CD4-positive, alpha-beta T cell (primary cell): ENCODE data around the gene ZC3H4. TPM values are rescaled to one million over a fixed set of nuclear protein-coding genes. Genes with fewer than 3 reads are reported as not detected.

Source experiments
- ATAC-seq: fragments of 200-7000 bp; cut with Tn5 transposase; one replicate; pipeline ENCODE4 v1.10.0; 2022; ENCODE audit warnings: mild to moderate bottlenecking; ENCODE audit not compliant: poor library complexity
- CTCF ChIA-PET: fragments of 350-600 bp; sonication (Branson Sonifier 250); formaldehyde crosslinking; loops from one replicate; lab custom pipeline; 2021; ENCODE audit warnings: antibody characterized with exemption, inconsistent platforms; lab: Charles Lee
- POLR2A ChIA-PET: fragments of 350-600 bp; sonication (Branson Sonifier 250); formaldehyde crosslinking; loops from one replicate; lab custom pipeline; 2021; ENCODE audit warnings: antibody characterized with exemption, inconsistent platforms; lab: Charles Lee
- DNase-seq, 14 experiments: peaks; one replicate each; pipeline ENCODE4 v3.0.0-alpha.2; 2013 to 2020; ENCODE audit warnings: mixed read lengths in 2 of 14
- H3K27ac ChIP-seq, 2 donors: one replicate each; pipeline versions ENCODE4 v1.5.1 to v1.7.0; 2013; ENCODE audit warnings: low read length in 2 of 2, low read depth in 1 of 2, mild to moderate bottlenecking in 1 of 2
- H3K27me3 ChIP-seq, 2 experiments: 1 replicate in 1 of 2; 2 replicates in 1 of 2; pipeline versions ENCODE4 v1.6.1 to v1.7.0; 2013; ENCODE audit warnings: low read length in 2 of 2, control low read depth in 1 of 2, mild to moderate bottlenecking in 1 of 2, moderate library complexity in 1 of 2; ENCODE audit not compliant: insufficient read depth in 2 of 2, control insufficient read depth in 1 of 2
- H3K36me3 ChIP-seq: one replicate; pipeline ENCODE4 v1.6.1; 2013; ENCODE audit warnings: low read length, control low read depth; ENCODE audit not compliant: insufficient read depth
- H3K4me1 ChIP-seq: one replicate; pipeline ENCODE4 v1.6.1; 2013; ENCODE audit warnings: low read length, control low read depth; ENCODE audit not compliant: insufficient read depth
- H3K4me3 ChIP-seq: one replicate; pipeline ENCODE4 v1.5.1; 2013; ENCODE audit warnings: mild to moderate bottlenecking, low read length, moderate library complexity
- H3K9me3 ChIP-seq, 2 experiments: 1 replicate in 1 of 2; 2 replicates in 1 of 2; pipeline versions ENCODE4 v1.6.1 to v1.7.0; 2013; ENCODE audit warnings: low read length in 2 of 2, mild to moderate bottlenecking in 2 of 2, control low read depth in 1 of 2, moderate library complexity in 1 of 2; ENCODE audit not compliant: control insufficient read depth in 1 of 2, insufficient read depth in 1 of 2
- H3K27ac Mint-ChIP-seq: one replicate; pipeline ENCODE4 v1.8.0; 2020; ENCODE audit warnings: mixed read lengths
- H3K27me3 Mint-ChIP-seq: one replicate; pipeline ENCODE4 v1.8.0; 2021; ENCODE audit warnings: mixed read lengths
- H3K36me3 Mint-ChIP-seq: one replicate; pipeline ENCODE4 v1.8.0; 2021; ENCODE audit warnings: low read depth, mixed read lengths
- H3K4me1 Mint-ChIP-seq: one replicate; pipeline ENCODE4 v1.8.0; 2021; ENCODE audit warnings: low read depth, mixed read lengths
- H3K4me3 Mint-ChIP-seq: one replicate; pipeline ENCODE4 v1.8.0; 2020; ENCODE audit warnings: mild to moderate bottlenecking, mixed read lengths
- H3K9me3 Mint-ChIP-seq: one replicate; pipeline ENCODE4 v1.8.0; 2020; ENCODE audit warnings: mixed read lengths
- intact Hi-C, 2 experiments: fragments of 100-400 bp; cut with DNase I in 1 of 2; cut with micrococcal nuclease in 1 of 2; formaldehyde crosslinking; loops; one replicate each; pipeline versions ENCODE4 v1.15.1 to v1.9.0; 2023 to 2025; cut with DNase I, micrococcal nuclease
- total RNA-seq, 174 experiments: library from RNA in 2 of 174; stranded (reverse) in 2 of 174; gene quantifications; one replicate each; pipeline ENCODE4 v1.2.3 and lab custom pipeline; 2021 to 2026
- TF ChIP-seq, protein P1 (sequence below): fragments of 200-600 bp; IDR thresholded peaks from one replicate; pipeline ENCODE4 v1.8.0; 2022; ENCODE audit warnings: antibody characterized with exemption, mild to moderate bottlenecking

The ZC3H4 gene
- total RNA-seq, 2 experiments from 2014 or later, result 39.4 to 43.7 TPM

DNA sequence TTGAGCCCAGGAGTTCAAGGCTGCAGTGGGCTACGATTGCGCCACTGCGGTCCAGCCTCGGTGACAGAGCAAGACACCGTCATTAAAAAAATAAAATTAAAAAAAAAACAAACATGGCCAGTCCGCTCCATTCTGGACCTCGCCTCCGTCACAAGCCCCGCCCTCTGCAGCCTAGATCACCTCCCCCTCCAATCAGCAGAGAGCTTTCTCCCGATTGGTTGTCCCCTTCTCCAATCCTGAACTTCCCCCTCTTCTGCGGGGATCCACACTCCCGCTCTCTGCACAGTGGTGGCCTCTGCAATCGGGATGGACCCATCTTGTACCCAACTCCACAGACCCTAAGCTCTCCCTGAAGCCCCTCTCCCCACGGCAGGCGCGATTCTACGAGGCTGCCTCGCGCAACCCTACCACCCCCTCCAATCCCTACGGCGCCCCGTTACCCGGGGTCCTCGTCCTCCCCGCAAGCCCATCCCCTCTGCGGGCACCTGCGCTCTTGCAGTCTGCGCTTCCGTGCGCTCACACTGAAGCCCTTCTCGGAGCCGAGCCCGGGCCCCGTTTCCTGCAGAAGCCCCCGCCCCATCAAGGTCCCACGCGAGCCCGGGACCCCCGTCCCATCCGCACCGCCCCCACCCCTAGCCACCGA, 65.7 kb downstream of the ZC3H4 start:
- H3K9me3 ChIP-seq, result no peaks in the 10 kb centered on the region
- Mint-ChIP-seq H3K9me3 (no peaks in the 10 kb centered on the region), H3K27me3 (no peaks in the 10 kb centered on the region), H3K4me3 (peak overlapping the region; percentile 98), H3K36me3 (peaks cover 10% of the 10 kb centered on the region), H3K4me1 (peaks cover 10% of the 10 kb centered on the region), H3K27ac (peak overlapping the region; percentile 54)
- peak; percentile 24 to 86 (median 50) for DNase-seq
- H3K27me3 ChIP-seq, result no peaks in the 10 kb centered on the region
- TF ChIP-seq, protein P1, sequence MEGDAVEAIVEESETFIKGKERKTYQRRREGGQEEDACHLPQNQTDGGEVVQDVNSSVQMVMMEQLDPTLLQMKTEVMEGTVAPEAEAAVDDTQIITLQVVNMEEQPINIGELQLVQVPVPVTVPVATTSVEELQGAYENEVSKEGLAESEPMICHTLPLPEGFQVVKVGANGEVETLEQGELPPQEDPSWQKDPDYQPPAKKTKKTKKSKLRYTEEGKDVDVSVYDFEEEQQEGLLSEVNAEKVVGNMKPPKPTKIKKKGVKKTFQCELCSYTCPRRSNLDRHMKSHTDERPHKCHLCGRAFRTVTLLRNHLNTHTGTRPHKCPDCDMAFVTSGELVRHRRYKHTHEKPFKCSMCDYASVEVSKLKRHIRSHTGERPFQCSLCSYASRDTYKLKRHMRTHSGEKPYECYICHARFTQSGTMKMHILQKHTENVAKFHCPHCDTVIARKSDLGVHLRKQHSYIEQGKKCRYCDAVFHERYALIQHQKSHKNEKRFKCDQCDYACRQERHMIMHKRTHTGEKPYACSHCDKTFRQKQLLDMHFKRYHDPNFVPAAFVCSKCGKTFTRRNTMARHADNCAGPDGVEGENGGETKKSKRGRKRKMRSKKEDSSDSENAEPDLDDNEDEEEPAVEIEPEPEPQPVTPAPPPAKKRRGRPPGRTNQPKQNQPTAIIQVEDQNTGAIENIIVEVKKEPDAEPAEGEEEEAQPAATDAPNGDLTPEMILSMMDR, result no peak
- H3K27ac ChIP-seq, result peak overlapping the region in 1 of 2 donors; percentile 81
- H3K4me1 ChIP-seq, result peaks cover 16% of the 10 kb centered on the region
- intact Hi-C loops, result loop anchor here (1.0 to 5.0 kb wide), 6 partner anchors 12 to 261 kb away; partner anchors contain the start of genes AP2S1 (in 1 of the 2), SLC1A5 (in 1 of the 2) and ZC3H4 (in 1 of the 2)
- ATAC-seq, result peak; percentile 38
- POLR2A ChIA-PET, result interaction anchor here (0.6 to 3.1 kb wide), 7 partner anchors 10 to 209 kb away, joined by 3 to 28 read pairs (median 6); partner anchors contain the start of genes ARHGAP35, CCDC9 and ZC3H4
- H3K36me3 ChIP-seq, result no peaks in the 10 kb centered on the region
- peak overlapping the region; percentile 88 for H3K4me3 ChIP-seq
- CTCF ChIA-PET, result interaction anchor here (0.6 to 1.5 kb wide), 3 partner anchors 12 to 34 kb away, joined by 3 to 4 read pairs (median 3); no protein-coding TSS in a partner anchor

DNA sequence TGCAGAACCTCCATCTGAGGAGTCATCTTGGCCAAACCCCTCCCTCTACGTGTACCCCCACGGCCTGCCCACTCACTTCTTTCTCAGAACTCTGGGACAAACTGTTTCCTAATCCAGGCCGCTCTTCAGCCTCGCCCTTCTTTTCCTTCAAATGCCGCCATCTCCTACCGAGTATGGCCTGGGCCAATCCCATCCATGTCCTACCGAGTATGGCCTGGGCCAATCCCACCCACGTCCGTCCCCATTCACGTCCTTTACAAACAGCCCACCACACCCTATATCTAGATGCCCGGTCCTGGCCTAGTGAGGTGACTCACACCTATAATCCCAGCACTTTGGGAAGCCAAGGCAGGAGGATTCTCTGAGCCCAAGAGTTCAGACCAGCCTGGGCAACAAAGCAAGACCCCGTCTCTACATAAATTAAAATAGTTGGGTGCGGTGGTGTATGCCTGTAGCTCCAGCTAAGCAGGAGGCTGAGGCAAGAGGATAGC, 66.3 kb downstream of the ZC3H4 start:
- H3K9me3 Mint-ChIP-seq, result no peaks in the 10 kb centered on the region
- no peaks in the 10 kb centered on the region for H3K27me3 ChIP-seq
- no peaks in the 10 kb centered on the region for H3K27me3 Mint-ChIP-seq
- TF ChIP-seq, protein P1, result no peak
- H3K4me1 Mint-ChIP-seq, result peaks cover 10% of the 10 kb centered on the region
- intact Hi-C loops, result loop anchor here in 1 of 2 experiments (1.0 to 5.0 kb wide), 2 partner anchors 11 to 260 kb away; partner anchors contain the start of gene SLC1A5
- DNase-seq (no peak), ATAC-seq (no peak)
- CTCF ChIA-PET, result interaction anchor here (0.6 to 1.5 kb wide), 3 partner anchors 11 to 34 kb away, joined by 3 to 4 read pairs (median 3); no protein-coding TSS in a partner anchor
- H3K4me1 ChIP-seq, result peaks cover 16% of the 10 kb centered on the region
- H3K36me3 ChIP-seq, result peaks cover 3% of the 10 kb centered on the region
- peak overlapping the region; percentile 88 for H3K4me3 ChIP-seq
- POLR2A ChIA-PET, result interaction anchor here (1.1 to 3.1 kb wide), 6 partner anchors 10 to 209 kb away, joined by 5 to 28 read pairs (median 6); partner anchors contain the start of genes ARHGAP35, CCDC9 and ZC3H4
- H3K9me3 ChIP-seq, result no peaks in the 10 kb centered on the region
- peak overlapping the region; percentile 54 for H3K27ac Mint-ChIP-seq
- H3K36me3 Mint-ChIP-seq, result peaks cover 10% of the 10 kb centered on the region
- H3K27ac ChIP-seq, result no peak overlapping the region
- H3K4me3 Mint-ChIP-seq, result peak overlapping the region; percentile 98

DNA sequence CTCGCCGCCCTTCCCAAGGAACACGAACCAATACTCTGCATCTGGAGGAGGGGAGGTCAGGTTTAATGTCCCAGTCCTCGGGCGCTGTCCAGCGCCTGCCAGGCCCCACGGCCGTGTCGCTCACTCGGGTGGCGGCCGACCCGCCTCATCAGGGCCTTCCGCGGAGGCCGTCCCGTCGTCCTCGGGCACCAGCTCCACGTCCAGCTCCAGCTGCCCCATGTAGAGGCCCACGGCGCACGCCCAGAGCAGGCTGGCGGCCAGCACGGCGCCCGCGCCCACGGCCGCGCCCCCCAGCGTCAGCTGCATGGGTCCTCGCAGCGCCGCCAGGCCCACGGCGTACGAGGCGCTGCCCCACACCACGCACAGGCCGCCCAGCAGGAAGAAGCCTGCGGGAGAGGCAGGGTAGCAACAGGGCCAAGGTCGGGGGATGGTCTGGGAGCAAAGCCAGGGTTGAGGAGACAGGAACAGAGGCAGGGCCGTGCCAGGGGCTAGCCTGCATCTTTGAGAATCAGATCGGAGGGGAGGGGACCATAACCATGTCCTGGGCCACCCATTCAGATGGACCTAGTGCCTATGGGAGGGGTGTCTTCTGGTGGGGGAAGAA, 67.6 kb downstream of the ZC3H4 start:
- H3K27me3 Mint-ChIP-seq, result no peaks in the 10 kb centered on the region
- peak overlapping the region; percentile 38 for H3K4me3 Mint-ChIP-seq
- H3K27ac ChIP-seq, result no peak overlapping the region
- DNase-seq (no peak), ATAC-seq (no peak)
- H3K9me3 Mint-ChIP-seq, result no peaks in the 10 kb centered on the region
- H3K27ac Mint-ChIP-seq, result no peak overlapping the region
- ChIA-PET CTCF (no interaction called here), POLR2A (no interaction called here)
- H3K9me3 ChIP-seq, result no peaks in the 10 kb centered on the region
- intact Hi-C loops, result loop anchor here in 1 of 2 experiments (5.0 kb wide), 1 partner anchor 259 kb away; the partner anchor contains the start of gene SLC1A5
- no peaks in the 10 kb centered on the region for H3K27me3 ChIP-seq
- H3K36me3 Mint-ChIP-seq, result peaks cover 10% of the 10 kb centered on the region
- TF ChIP-seq, protein P1, result no peak
- no peak overlapping the region for H3K4me3 ChIP-seq
- H3K4me1 ChIP-seq, result peaks cover 16% of the 10 kb centered on the region
- H3K36me3 ChIP-seq, result peaks cover 4% of the 10 kb centered on the region
- peaks cover 10% of the 10 kb centered on the region for H3K4me1 Mint-ChIP-seq
